Activated T-cell treated with anti-CD3 and anti-CD28 coated beads, Interleukin-2, amount 50 U/mL, for 4 hours (primary cell): Measurements from ENCODE around the gene GK. TPM values are rescaled to one million over a fixed set of nuclear protein-coding genes. Genes with fewer than 3 reads are reported as not detected.

ENCODE experiments used
- ATAC-seq, 2 donors: fragments of 200-7000 bp; cut with Tn5 transposase; one replicate each; pipeline ENCODE4 v1.10.0; 2021
- DNase-seq: peaks from one replicate; pipeline ENCODE4 v3.0.0-alpha.2; 2020
- H3K27me3 Mint-ChIP-seq: one replicate; pipeline ENCODE4 v1.8.0; 2021; ENCODE audit warnings: low read depth, mixed read lengths
- H3K36me3 Mint-ChIP-seq: one replicate; pipeline ENCODE4 v1.8.0; 2022; ENCODE audit warnings: mixed read lengths; ENCODE audit not compliant: insufficient read depth
- H3K4me1 Mint-ChIP-seq: one replicate; pipeline ENCODE4 v1.8.0; 2021; ENCODE audit warnings: low read depth, mixed read lengths
- H3K4me3 Mint-ChIP-seq: one replicate; pipeline ENCODE4 v1.8.0; 2021; ENCODE audit warnings: mild to moderate bottlenecking, moderate library complexity, mixed read lengths
- H3K9me3 Mint-ChIP-seq: one replicate; pipeline ENCODE4 v1.8.0; 2021; ENCODE audit warnings: mixed read lengths
- total RNA-seq, 3 donors: library from RNA; stranded (reverse); gene quantifications; one replicate each; pipeline ENCODE4 v1.2.1, GENCODE V29; 2021

GK gene
- total RNA-seq, 3 donors from 2014 or later = 34.7 to 53.4 (median 41.4) TPM

DNA sequence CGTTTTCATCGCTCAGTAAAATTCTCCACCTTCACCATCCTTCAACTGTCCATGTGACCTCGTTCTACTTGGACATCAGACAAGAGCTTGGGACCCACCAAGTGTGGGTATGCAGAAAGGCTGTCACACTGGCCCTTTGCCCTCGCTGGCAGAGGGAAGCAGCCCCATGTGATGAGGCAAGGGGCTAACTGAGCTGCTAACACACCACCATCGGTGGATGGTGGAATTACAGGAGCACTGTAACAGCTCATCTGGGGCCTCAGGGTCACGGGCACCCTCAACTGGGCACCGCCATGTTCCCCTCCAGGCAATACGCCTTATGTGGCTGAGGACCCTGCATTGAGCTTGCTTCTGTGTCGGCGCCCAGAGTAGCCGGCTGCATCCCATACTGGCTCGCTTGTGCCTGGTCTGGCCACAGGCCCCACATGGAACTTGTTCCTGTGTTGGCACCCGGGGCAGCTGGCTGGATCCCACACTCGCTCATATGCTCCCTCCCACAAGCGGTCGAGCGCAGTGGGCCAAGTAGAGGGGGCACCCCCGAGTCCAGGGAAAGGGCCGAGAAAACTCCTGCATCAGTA lies 126.3 kb downstream of the GK start:
- H3K4me1 Mint-ChIP-seq = peaks cover 9% of the 10 kb centered on the region
- DNase-seq (no peak), ATAC-seq (no peak)
- H3K27me3 Mint-ChIP-seq = peaks cover 2% of the 10 kb centered on the region
- H3K36me3 Mint-ChIP-seq = no peaks in the 10 kb centered on the region
- H3K4me3 Mint-ChIP-seq = no peak overlapping the region
- no peaks in the 10 kb centered on the region for H3K9me3 Mint-ChIP-seq

Other genes with a start within 250 kb of the GK start
- under 1 TPM; 0.90 to 0.98 (median 0.94) TPM for gene TASL, start 75.7 kb upstream of the GK start, total RNA-seq
- gene TAB3, start 235.8 kb downstream of the GK start, total RNA-seq = 10 to 100 TPM; 18.1 to 22.0 (median 19.3) TPM